Measurements from ENCODE around the gene GPR3.

The GPR3 gene

GRCh38 chr1:27394282-27394658 is 1.8 kb downstream of the GPR3 start:
- no peak for TF ChIP-seq CTCF (conservative IDR thresholded peaks at IDR 0.05; ENCODE audit: low read depth, low read length)
- H3K4me1 ChIP-seq (ENCODE audit: low read depth, poor library complexity, severe bottlenecking) = peaks cover 7% of the 10 kb centered on the region

GRCh38 chr1:27394925-27395324 is 2.5 kb downstream of the GPR3 start:
- Histone ChIP-seq H3K4me1 (ENCODE audit: low read depth, poor library complexity, severe bottlenecking) (peaks cover 7% of the 10 kb centered on the region), H3K4me3 (IDR thresholded peaks at IDR 0.05; ENCODE audit: insufficient read depth, low read depth, low read length) (no peak overlapping the region), H3K79me2 (ENCODE audit: insufficient read depth, low read depth) (no peaks in the 10 kb centered on the region), H4K20me1 (ENCODE audit: insufficient read depth) (no peaks in the 10 kb centered on the region), H3K27ac (peak overlapping the region; percentile 12; the same call in 1 of the 2 replicates), H3K9ac (no peak overlapping the region), H2AFZ (ENCODE audit: low read depth) (no peak overlapping the region), H3K27me3 (ENCODE audit: insufficient read depth, low read depth) (no peaks in the 10 kb centered on the region; the same call in 1 of the 2 replicates), H3K36me3 (ENCODE audit: insufficient read depth) (no peaks in the 10 kb centered on the region), H3K4me2 (no peak overlapping the region)
- no peak for TF ChIP-seq CTCF (conservative IDR thresholded peaks at IDR 0.05; ENCODE audit: low read depth, low read length)

More at GRCh38 chr1:27394282-27394658, 1.8 kb downstream of the GPR3 start:
- Histone ChIP-seq H3K4me3 (IDR thresholded peaks at IDR 0.05; ENCODE audit: insufficient read depth, low read depth, low read length) (no peak overlapping the region), H3K27me3 (ENCODE audit: insufficient read depth, low read depth) (no peaks in the 10 kb centered on the region; the same call in 1 of the 2 replicates), H2AFZ (ENCODE audit: low read depth) (no peak overlapping the region), H3K79me2 (ENCODE audit: insufficient read depth, low read depth) (no peaks in the 10 kb centered on the region), H3K9ac (no peak overlapping the region), H3K27ac (no peak overlapping the region), H3K36me3 (ENCODE audit: insufficient read depth) (no peaks in the 10 kb centered on the region), H4K20me1 (ENCODE audit: insufficient read depth) (no peaks in the 10 kb centered on the region), H3K4me2 (no peak overlapping the region)

- Histone ChIP-seq H3K9ac (no peak overlapping the region), H2AFZ (ENCODE audit: low read depth) (no peak overlapping the region), H3K27ac (no peak overlapping the region), H3K4me2 (no peak overlapping the region), H4K20me1 (ENCODE audit: insufficient read depth) (no peaks in the 10 kb centered on the region), H3K79me2 (ENCODE audit: insufficient read depth, low read depth) (no peaks in the 10 kb centered on the region), H3K36me3 (ENCODE audit: insufficient read depth) (no peaks in the 10 kb centered on the region), H3K4me1 (ENCODE audit: low read depth, poor library complexity, severe bottlenecking) (peaks cover 7% of the 10 kb centered on the region), H3K27me3 (ENCODE audit: insufficient read depth, low read depth) (no peaks in the 10 kb centered on the region), H3K4me3 (IDR thresholded peaks at IDR 0.05; ENCODE audit: insufficient read depth, low read depth, low read length) (no peak overlapping the region)
- peak; percentile 94 for TF ChIP-seq CTCF (conservative IDR thresholded peaks at IDR 0.05; ENCODE audit: low read depth, low read length)
Measured at GRCh38 chr1:27395441-27396195, 3.2 kb downstream of the GPR3 start.

GRCh38 chr1:27397110-27397509 is 4.7 kb downstream of the GPR3 start:
- Histone ChIP-seq H3K4me1 (ENCODE audit: low read depth, poor library complexity, severe bottlenecking) (peaks cover 7% of the 10 kb centered on the region), H3K79me2 (ENCODE audit: insufficient read depth, low read depth) (no peaks in the 10 kb centered on the region), H3K4me2 (no peak overlapping the region), H3K27me3 (ENCODE audit: insufficient read depth, low read depth) (no peaks in the 10 kb centered on the region), H3K9ac (no peak overlapping the region), H3K36me3 (ENCODE audit: insufficient read depth) (no peaks in the 10 kb centered on the region), H2AFZ (ENCODE audit: low read depth) (no peak overlapping the region), H3K27ac (no peak overlapping the region), H3K4me3 (IDR thresholded peaks at IDR 0.05; ENCODE audit: insufficient read depth, low read depth, low read length) (no peak overlapping the region), H4K20me1 (ENCODE audit: insufficient read depth) (no peaks in the 10 kb centered on the region)
- TF ChIP-seq CTCF (conservative IDR thresholded peaks at IDR 0.05; ENCODE audit: low read depth, low read length) = no peak

Data from KMS-11 (cell line).